Kidney (tissue), 14 donors: ENCODE measurements around the gene CLIC4. TPM values are rescaled to one million over a fixed set of nuclear protein-coding genes. Genes with fewer than 3 reads are reported as not detected.

Experiments used
- DNase-seq, 5 donors: peaks; one replicate each; pipeline ENCODE4 v3.0.0-alpha.2; 2013 to 2020
- FAIRE-seq: peaks from 2 replicates; lab custom pipeline; 2012; peaks lifted over from hg19 to GRCh38; lab: Jason Lieb, UNC
- H3K27ac ChIP-seq, 2 donors: one replicate each; pipeline ENCODE4 v1.7.0; 2013; ENCODE audit warnings: low read depth in 2 of 2, low read length in 2 of 2, inconsistent platforms in 1 of 2
- H3K27me3 ChIP-seq: one replicate; pipeline ENCODE4 v1.7.1; 2013; ENCODE audit warnings: low read length, inconsistent platforms; ENCODE audit not compliant: control insufficient read depth, insufficient read depth
- H3K36me3 ChIP-seq, 3 donors: one replicate each; pipeline versions ENCODE4 v1.7.0 to v1.7.1; 2013; ENCODE audit warnings: low read length in 3 of 3, control low read depth in 1 of 3, inconsistent platforms in 1 of 3; ENCODE audit not compliant: insufficient read depth in 3 of 3, control insufficient read depth in 2 of 3
- H3K4me1 ChIP-seq, 3 donors: one replicate each; pipeline versions ENCODE4 v1.7.0 to v1.7.1; 2013; ENCODE audit warnings: low read length in 3 of 3, inconsistent platforms in 1 of 3, low read depth in 1 of 3; ENCODE audit not compliant: control insufficient read depth in 2 of 3, insufficient read depth in 2 of 3
- H3K4me3 ChIP-seq, 3 donors: one replicate each; pipeline versions ENCODE4 v1.7.0 to v1.8.1; 2013; ENCODE audit warnings: low read length in 3 of 3, control low read depth in 1 of 3, inconsistent platforms in 1 of 3
- H3K9ac ChIP-seq, 3 donors: one replicate each; pipeline versions ENCODE4 v1.7.0 to v1.7.1; 2013; ENCODE audit warnings: low read length in 3 of 3, control low read depth in 1 of 3, inconsistent platforms in 1 of 3
- H3K9me3 ChIP-seq, 3 donors: one replicate each; pipeline versions ENCODE4 v1.7.0 to v1.7.1; 2013; ENCODE audit warnings: low read length in 3 of 3, control low read depth in 1 of 3, inconsistent platforms in 1 of 3; ENCODE audit not compliant: control insufficient read depth in 2 of 3, insufficient read depth in 1 of 3
- intact Hi-C: fragments of 100-400 bp; cut with DNase I; formaldehyde crosslinking; loops from one replicate; pipeline ENCODE4 v1.11.1; 2022
- polyA plus RNA-seq: library from polyadenylated mRNA; stranded (reverse); fragments of 350-450 nt; fragmentation: Illumina TruSeq; extraction: RNeasy Lipid Tissue Mini Kit (QIAGEN cat#74804); gene quantifications from one replicate; pipeline ENCODE4 v1.2.3, GENCODE V29; 2014; ENCODE audit warnings: low read depth, low replicate concordance; ENCODE audit not compliant: insufficient read depth
- total RNA-seq: library from RNA; stranded (reverse); fragmentation: NEBNext Ultra II Directional; extraction: Animal tissue kit (Norgen Biotek cat#: 25700); gene quantifications from one replicate; pipeline ENCODE4 v1.2.1, GENCODE V29; 2021
- TF ChIP-seq, protein P1 (sequence below): IDR thresholded peaks from 3 replicates; pipeline ENCODE4 v1.5.1; 2012; ENCODE audit warnings: mild to moderate bottlenecking, moderate library complexity, borderline replicate concordance; ENCODE audit not compliant: insufficient read depth; ENCODE audit errors: extremely low read depth
- donor health status: control.
- donor health status: control.
- donor health status: control.
- donor health status: control.
- donor health status: control.
- donor health status: DM: yes; HTN: yes; CAD: no.
- donor health status: Normal renal cell carcinoma (clear cell type).

The CLIC4 gene
- total and polyA plus RNA-seq, 2 donors from 2014 or later = 72.7 to 315 TPM

DNA sequence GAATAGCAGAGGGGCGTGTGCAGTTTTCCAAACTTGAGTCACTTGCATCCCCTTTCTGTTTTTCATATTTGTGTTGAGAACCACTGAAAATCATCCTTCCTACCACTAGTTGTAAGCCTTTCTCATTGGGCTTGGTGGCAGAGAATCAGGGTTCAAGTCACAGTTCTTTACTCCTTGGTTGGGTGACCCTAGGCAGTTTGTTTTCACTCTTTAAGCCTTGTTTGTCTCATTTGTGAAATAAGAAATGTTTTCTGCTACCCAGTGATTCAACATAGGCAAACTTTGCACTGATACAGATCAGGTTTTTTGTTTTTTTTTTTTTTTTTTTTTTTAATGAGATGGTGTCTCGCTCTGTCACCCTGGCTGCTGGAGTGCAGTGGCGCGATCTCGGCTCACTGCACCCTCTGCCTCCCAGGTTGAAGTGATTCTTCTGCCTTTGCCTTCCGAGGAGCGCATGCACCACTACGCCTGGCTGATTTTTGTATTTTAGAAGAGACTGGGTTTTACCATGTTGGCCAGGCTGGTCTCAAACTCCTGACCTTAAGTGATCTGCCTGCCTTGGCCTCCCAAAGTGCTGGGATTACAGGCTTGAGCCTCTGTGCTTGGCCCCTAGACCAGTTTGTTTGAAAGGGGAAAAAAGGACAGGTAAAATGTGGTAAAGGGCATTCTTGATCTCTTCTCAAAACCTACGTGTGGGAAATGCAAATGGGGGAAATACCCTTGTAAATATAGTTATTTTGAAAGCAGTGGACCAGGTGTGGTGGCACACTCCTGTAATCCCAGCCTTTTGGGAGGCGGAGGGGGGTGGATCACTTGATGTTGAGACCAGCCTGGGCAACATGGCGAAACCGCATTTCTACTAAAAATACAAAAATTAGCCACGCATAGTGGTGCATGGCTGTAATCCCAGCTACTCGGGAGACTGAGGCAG is 3.2 kb downstream of the CLIC4 start:
- DNase-seq (peak in 3 of 5 donors; percentile 50 to 66 (median 65)), FAIRE-seq (no peak)
- Histone ChIP-seq H3K4me1 (peaks cover 0 to 9% (median 3%) of the 10 kb centered on the region in 3 donors), H3K4me3 (peak overlapping the region; percentile 21 to 70 (median 32)), H3K27me3 (no peaks in the 10 kb centered on the region), H3K9ac (peak overlapping the region in 1 of 3 donors; percentile 85), H3K27ac (peak overlapping the region; percentile 41 to 60), H3K9me3 (no peaks in the 10 kb centered on the region), H3K36me3 (no peaks in the 10 kb centered on the region)
- TF ChIP-seq, protein P1, sequence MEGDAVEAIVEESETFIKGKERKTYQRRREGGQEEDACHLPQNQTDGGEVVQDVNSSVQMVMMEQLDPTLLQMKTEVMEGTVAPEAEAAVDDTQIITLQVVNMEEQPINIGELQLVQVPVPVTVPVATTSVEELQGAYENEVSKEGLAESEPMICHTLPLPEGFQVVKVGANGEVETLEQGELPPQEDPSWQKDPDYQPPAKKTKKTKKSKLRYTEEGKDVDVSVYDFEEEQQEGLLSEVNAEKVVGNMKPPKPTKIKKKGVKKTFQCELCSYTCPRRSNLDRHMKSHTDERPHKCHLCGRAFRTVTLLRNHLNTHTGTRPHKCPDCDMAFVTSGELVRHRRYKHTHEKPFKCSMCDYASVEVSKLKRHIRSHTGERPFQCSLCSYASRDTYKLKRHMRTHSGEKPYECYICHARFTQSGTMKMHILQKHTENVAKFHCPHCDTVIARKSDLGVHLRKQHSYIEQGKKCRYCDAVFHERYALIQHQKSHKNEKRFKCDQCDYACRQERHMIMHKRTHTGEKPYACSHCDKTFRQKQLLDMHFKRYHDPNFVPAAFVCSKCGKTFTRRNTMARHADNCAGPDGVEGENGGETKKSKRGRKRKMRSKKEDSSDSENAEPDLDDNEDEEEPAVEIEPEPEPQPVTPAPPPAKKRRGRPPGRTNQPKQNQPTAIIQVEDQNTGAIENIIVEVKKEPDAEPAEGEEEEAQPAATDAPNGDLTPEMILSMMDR = no peak
- intact Hi-C loops = no loop called here

DNA sequence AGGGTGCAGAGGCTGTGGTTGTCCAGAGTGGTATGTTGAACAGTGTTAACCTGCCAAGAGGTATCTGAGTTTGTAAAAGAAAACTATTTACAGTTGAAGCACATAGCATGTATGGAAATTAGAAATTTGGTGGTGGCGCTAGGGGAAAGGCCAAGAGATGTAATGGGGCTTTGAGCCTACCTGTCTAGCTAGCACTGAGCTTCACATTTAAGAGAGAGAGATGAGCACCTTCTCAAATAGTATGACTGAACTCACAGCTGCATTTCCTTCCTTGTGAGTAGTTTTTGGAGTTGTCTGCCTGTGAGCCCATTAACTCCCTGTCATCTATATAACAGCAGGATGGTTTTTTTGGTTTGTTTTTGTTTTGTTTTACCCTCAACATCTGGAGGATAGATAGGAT is 4.0 kb downstream of the CLIC4 start:
- peak overlapping the region in 2 of 3 donors; percentile 28 to 70 for H3K4me3 ChIP-seq
- TF ChIP-seq, protein P1 = no peak

DNA sequence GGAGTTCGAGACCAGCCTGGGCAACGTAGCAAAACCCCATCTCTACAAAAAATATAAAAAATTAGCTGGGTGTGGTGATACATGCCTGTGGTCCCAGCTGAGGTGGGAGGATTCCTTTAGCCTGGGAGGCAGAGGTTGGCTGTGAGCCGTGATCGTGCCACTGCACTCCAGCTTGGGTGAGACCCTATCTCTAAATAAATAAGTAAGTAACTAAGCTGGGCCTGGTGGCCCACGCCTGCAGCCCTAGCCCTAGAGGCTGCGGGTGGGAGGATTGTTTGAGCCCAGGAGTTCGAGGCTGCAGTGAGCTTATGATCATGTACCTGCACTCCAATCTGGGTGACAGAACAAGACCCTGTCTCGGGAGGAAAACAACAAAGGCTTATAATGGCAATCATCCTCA is 4.6 kb downstream of the CLIC4 start:
- no peaks in the 10 kb centered on the region for H3K27me3 ChIP-seq
- FAIRE-seq (no peak), DNase-seq (no peak)
- peak overlapping the region in 2 of 3 donors; percentile 10 to 70 for H3K4me3 ChIP-seq
- no peak overlapping the region for H3K9ac ChIP-seq
- H3K4me1 ChIP-seq = peaks cover 0 to 8% (median 4%) of the 10 kb centered on the region in 3 donors
- TF ChIP-seq, protein P1 = no peak
- intact Hi-C loops = no loop called here
- no peak overlapping the region for H3K27ac ChIP-seq
- H3K36me3 ChIP-seq = no peaks in the 10 kb centered on the region
- no peaks in the 10 kb centered on the region for H3K9me3 ChIP-seq

More for the DNA sequence above, 4.0 kb downstream of the CLIC4 start:
- DNase-seq = no peak
- H3K4me1 ChIP-seq = peaks cover 0 to 8% (median 4%) of the 10 kb centered on the region in 3 donors
- H3K27ac ChIP-seq = no peak overlapping the region
- H3K9me3 ChIP-seq = no peaks in the 10 kb centered on the region
- peak overlapping the region in 1 of 3 donors; percentile 44 for H3K9ac ChIP-seq
- no peak for FAIRE-seq
- no peaks in the 10 kb centered on the region for H3K36me3 ChIP-seq
- H3K27me3 ChIP-seq = no peaks in the 10 kb centered on the region
- intact Hi-C loops = no loop called here
